KOPT-K1 (cell line): ENCODE results near the gene ATG5.

ENCODE experiments used
- H3K27ac ChIP-seq: fragments of 200-600 bp; sonication (generic); 2 replicates; pipeline ENCODE4 v1.5.1; 2016; ENCODE audit warnings: antibody characterized with exemption, mild to moderate bottlenecking, low read depth, low read length; ENCODE audit not compliant: poor library complexity, severe bottlenecking
- H3K36me3 ChIP-seq: fragments of 200-600 bp; sonication (generic); 2 replicates; pipeline ENCODE4 v1.5.1; 2017; ENCODE audit warnings: antibody characterized with exemption, mild to moderate bottlenecking, low read length, moderate library complexity; ENCODE audit not compliant: insufficient read depth
- H3K9me3 ChIP-seq: fragments of 200-600 bp; sonication (generic); 2 replicates; pipeline ENCODE4 v1.5.1; 2017; ENCODE audit warnings: antibody characterized with exemption, low read length, mild to moderate bottlenecking; ENCODE audit not compliant: insufficient read depth, poor library complexity, severe bottlenecking

Gene ATG5

DNA sequence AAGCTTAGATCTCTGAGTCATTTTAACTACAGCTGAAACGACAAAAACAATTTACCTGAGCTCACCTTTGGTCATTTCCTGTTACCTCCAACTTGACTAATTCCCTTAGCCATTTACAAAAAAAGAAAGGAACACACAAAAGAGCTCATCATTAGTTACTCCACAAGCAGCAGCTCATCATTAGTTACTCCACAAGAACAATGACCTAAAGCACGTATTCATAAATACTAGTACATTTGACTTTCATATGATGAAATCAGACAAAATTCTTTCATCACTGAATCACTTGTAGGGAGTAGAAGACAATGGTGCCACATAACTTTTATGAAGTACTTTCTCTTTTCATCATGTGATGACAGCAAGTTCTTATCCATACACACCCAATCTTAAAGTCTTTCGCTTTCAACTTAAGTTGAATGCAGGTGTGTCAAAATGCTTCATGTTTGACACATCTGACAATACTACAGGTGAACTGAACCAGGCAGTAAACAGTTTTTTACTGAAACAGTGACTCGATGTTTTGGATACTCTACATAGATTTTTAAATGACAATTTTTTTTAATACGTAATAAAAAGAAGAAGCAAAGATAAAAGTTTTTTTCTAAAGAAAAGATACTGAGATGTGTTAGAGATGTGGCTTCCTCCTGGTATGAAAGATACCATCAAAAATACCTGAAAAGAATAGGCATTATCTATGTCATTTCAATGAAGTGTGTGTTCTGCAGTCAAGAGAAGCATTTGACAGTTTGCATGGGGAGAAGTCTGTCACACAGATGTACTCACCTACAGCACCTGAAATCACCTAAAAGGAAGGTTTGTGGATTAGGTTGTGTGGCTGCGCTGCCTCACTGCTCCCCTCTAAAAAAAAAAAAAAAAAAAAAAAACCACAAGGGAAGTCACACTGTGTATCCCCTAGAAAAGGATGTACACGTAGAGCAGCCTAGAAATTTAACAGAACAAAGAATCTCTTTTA lies 130.3 kb downstream of the ATG5 start:
- H3K36me3 ChIP-seq, result peaks cover 12% of the 10 kb centered on the region
- peak overlapping the region; percentile 27 for H3K27ac ChIP-seq

DNA sequence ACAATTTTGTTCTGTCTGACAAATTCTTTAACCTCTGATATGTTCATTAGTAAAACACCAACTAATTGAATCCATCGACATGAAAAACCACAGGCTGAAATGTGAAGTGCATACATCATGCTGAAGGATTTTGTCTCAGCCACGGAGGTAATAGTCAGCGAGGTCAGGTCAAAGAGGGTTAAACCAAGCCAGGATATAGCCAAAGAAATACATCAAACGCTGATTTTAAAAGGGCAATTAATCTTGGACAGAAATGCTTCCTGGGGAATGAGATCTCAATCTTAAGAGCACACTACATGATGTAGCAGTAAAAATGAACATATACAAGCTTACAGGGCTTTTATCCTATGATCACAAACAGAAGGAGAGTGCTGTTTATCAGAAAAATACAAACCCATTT lies 132.7 kb downstream of the ATG5 start:
- Histone ChIP-seq H3K27ac (no peak overlapping the region), H3K36me3 (no peaks in the 10 kb centered on the region), H3K9me3 (no peaks in the 10 kb centered on the region)

More for the DNA sequence above, 130.3 kb downstream of the ATG5 start:
- no peaks in the 10 kb centered on the region for H3K9me3 ChIP-seq

DNA sequence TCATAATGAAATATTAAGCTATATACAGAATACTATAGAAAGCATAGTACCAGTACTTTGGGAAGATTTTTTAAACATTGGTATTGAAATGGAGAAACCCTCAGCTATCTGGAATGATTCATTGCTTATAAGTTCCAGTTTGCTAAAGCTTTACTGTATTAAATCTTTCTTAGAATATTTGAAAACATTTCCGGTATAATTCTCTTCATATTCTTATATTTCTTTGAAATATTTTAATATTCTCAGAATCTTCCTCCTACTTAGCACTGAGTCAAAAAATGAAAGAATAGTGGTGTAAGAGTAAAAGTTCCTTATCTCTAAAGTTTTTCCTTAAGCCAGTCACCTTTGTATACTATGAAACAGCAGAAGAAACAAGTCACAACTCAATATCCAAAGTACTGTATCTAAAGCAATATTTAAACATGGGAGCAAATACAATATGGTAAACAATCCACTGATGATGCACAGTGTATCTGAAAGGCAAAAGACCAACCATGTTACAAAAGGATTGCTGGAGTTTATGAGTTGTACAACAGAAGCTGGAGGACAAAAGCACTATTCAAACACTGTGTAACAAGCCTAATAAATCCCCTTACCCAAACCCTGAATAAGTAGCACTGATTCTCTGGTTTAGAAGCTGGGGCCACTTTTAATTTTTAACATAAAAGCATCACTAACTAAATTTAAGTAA lies 137.3 kb downstream of the ATG5 start:
- Histone ChIP-seq H3K27ac (no peak overlapping the region), H3K36me3 (peaks cover 11% of the 10 kb centered on the region), H3K9me3 (no peaks in the 10 kb centered on the region)

DNA sequence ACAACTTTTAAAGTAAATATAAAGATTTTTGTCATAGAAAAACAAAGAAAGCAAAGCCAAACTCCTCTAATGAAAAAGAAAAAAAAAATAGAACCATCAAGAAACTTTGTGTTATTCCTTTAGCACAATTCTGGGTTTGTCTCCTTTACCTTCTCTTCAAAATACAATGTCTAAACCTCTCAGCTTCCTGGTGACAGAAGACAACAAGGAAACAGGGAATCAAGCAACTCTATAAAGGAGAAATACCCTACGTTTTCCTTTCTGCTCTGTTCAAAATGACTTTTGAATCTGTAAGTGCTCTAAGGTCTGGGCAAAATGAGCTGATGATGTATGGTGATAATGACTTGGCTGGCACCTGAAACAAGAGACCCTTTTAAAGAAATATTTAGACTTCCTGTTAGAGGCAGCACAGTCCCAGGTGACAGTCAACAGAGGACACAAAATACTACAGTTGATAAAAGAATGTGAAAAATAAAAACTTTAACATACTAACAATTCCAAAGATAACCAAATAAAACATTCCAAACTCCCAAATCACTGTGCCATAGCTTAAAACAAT lies 138.1 kb downstream of the ATG5 start:
- H3K9me3 ChIP-seq, result no peaks in the 10 kb centered on the region
- peaks cover 11% of the 10 kb centered on the region for H3K36me3 ChIP-seq
- peak overlapping the region; percentile 25 for H3K27ac ChIP-seq

DNA sequence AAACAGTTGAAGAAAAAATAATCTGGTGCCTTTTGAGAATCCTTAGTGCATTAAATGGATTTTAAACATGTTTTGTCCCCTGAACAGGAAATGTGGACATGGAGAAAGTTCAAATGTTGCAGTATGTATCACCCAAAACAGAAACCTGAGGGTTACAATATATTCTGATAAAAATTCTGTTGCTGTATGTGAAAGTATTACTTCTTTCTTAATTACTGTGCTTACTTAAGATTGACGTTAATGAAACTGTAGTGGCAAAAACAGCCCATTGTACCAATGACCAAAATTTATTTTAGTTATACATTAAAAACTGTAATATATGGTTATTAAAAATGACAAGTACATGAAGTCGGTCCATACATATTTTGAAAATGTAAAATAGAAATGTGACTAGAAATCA lies 138.8 kb downstream of the ATG5 start:
- peaks cover 11% of the 10 kb centered on the region for H3K36me3 ChIP-seq
- H3K9me3 ChIP-seq, result no peaks in the 10 kb centered on the region
- no peak overlapping the region for H3K27ac ChIP-seq

DNA sequence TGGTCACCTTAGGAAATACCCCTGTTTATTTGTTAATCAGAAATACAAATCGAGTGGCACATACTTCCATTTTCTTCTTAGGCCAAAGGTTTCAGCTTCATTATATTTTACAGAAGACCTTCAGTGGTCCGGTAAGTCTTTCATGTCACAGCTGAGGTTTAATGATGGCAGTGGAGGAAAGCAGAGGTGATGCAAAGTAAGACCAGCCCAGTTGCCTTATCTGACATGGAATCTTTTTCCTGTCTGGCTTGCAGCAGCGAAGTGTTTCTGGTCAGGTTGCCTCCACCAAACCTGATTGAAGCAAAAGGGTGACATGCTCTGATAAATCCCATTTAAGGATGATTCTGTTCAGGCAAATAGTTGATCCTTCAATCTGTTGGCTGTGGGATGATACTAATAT lies 139.4 kb downstream of the ATG5 start:
- H3K27ac ChIP-seq, result no peak overlapping the region
- H3K36me3 ChIP-seq, result peaks cover 11% of the 10 kb centered on the region
- no peaks in the 10 kb centered on the region for H3K9me3 ChIP-seq

DNA sequence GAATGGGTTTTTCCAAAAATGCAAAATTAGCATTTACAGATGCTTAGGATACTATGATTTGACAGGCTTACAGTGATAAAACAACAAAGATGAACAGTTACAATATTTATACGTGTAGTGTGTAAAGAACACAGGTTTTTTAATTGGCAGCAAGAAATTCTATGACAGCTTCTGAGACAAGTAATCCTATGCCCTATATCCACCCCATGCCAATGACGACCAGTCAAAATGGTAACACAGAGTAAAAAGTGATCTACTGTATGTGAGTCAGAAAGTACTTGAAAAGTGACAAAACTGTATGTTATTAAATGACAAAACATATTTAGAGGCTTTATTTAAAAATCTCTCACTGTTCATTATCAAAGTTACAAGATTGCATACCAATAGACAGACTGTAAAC lies 139.9 kb downstream of the ATG5 start:
- Histone ChIP-seq H3K27ac (no peak overlapping the region), H3K9me3 (no peaks in the 10 kb centered on the region), H3K36me3 (peaks cover 11% of the 10 kb centered on the region)

DNA sequence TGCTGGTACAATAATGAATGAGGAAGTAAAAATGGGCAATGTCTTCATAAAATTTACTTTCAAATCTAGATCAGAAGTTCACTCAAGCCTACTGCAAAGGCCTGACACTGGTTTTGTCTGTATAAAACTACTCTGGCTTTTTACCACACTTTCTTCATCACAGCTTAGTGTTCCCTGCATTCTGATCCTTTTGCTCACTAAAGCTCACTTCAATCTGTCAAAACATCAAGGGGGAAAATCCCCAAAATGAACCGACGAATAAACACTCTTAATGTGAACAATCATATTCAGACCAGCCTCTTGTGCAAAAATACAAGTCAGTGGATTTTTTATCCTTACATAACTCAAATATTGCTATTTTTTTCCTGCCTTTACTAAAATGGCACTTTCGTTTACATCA lies 140.9 kb downstream of the ATG5 start:
- H3K9me3 ChIP-seq, result no peaks in the 10 kb centered on the region
- peaks cover 11% of the 10 kb centered on the region for H3K36me3 ChIP-seq

DNA sequence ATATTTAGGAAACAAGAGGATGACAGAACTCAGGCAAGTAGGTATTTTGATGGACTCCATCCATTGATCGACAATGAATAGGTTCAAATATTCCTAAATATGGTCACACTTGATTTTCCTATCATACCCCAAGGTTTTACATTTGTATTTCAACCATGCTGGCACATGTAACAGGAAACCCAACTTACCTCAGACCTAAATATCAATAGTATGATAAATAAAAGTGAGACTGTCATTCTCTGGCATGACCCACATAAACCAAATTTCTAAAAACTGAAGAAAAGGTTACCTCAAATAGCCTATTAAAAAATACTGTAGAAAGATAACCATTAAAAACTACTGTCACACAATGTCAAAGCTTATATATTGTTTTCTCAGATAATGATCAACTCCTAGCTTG lies 142.1 kb downstream of the ATG5 start:
- H3K9me3 ChIP-seq, result no peaks in the 10 kb centered on the region
- peaks cover 11% of the 10 kb centered on the region for H3K36me3 ChIP-seq
- no peak overlapping the region for H3K27ac ChIP-seq

More for the DNA sequence above, 140.9 kb downstream of the ATG5 start:
- no peak overlapping the region for H3K27ac ChIP-seq

DNA sequence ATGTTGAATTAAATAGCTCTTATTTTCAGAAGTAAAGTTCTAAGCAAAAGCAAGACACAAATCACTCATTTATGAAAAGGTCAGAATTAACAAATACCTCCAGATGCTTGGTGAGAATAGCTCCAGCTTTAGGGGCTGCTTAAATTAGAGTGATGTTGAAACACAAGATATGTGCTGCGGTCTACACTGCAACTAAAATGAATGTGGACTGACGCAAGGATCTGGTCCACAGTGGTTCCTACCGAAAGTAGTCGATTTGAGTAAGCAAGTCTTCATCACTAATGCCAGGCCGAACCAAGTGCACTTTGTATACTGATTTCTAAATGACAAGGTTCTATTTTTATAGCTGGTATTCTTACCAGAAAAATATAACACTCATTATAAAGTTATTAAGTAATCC lies 143.1 kb downstream of the ATG5 start:
- H3K9me3 ChIP-seq, result no peaks in the 10 kb centered on the region
- H3K27ac ChIP-seq, result no peak overlapping the region
- H3K36me3 ChIP-seq, result peaks cover 11% of the 10 kb centered on the region

DNA sequence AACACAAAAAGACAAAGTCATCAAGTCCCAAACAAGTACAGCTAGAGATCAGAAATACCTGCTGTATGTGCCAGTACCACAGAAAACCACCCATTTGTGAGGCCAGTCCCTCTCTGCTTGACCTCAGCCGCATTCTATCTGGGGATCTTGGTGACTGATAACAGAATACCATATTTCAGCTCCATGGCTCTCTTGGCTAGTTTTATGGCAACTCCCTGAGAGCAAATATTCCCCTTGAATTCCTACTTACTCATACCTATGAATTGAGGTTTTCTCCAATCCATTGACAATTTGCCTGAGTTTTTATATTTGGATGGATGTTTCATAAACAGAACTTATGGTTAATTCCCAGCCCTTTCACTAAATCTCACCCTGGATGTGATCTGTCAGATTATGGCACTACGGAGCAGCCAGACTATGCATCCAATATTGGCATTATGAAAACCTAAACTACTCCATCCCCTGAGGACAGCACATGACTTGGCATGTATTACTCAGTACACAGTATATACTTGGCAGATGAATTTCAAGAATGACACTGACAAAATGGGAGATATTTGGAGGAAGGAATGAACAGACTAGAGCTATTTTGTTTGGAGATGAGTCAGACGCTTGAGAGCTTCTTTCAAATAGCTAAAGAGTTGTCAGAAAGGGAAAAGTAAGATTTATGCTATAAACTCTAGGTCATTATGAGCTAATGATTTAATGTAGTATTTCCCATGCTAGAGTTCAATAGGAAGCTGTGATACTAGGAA lies 143.7 kb downstream of the ATG5 start:
- peaks cover 11% of the 10 kb centered on the region for H3K36me3 ChIP-seq
- H3K9me3 ChIP-seq, result no peaks in the 10 kb centered on the region
- H3K27ac ChIP-seq, result no peak overlapping the region

DNA sequence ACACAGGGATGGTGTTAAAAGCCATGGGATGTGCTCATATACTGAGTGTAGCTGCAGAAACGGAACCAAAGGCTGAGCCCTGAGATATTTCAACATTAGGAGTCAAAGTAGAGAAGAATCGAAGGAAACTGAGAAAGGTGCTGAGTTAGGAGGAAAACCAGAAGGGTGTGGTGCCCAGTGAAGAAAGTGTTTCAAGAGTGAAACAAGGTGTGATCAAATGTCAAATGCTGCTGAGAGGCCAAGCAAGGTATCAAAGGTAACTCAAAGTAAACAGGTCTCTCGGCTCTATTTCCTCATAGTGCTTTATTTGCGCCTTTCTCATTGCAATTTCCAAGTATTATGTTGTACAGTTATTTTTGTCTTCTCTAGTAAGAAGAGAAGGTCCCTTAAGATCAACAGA lies 145.4 kb downstream of the ATG5 start:
- Histone ChIP-seq H3K9me3 (no peaks in the 10 kb centered on the region), H3K27ac (no peak overlapping the region), H3K36me3 (no peaks in the 10 kb centered on the region)

DNA sequence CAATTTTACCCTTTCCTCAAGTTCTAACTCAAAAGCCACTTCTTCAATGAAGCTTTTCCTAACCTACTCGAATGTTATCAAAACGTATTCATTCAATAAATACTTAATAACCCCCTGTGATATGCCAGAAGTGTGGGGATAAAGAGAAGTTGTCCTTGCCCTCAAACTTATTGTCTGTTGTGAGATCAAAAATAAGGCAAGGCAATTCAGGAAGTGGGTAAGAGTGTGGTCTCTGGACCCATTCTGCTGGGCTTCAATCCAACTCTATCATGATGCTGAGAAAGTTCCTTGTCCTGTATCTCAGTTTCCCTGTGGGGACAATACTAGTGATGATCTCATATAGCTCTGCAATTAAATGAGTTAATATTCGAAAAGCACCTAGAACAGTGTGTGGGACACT lies 146.7 kb downstream of the ATG5 start:
- H3K9me3 ChIP-seq, result no peaks in the 10 kb centered on the region
- H3K36me3 ChIP-seq, result no peaks in the 10 kb centered on the region
- H3K27ac ChIP-seq, result no peak overlapping the region

DNA sequence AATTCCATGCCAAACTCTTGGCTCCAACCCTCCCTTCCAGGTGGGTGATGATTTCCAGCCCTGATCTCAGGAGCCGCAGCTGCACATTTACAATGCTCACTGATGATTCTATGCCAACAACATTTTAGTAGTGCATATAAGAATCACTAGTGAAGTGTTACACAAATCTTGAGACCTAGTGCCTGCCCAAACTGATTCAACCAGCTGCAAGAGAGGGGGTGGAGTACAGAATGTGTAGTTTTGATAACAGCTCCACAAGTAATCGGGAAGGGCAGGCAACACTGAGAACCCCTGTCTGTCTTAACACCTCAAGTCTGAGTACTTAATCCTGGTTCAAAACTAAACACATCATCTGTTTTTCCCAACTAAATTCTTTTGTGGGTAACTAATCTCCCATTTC lies 147.8 kb downstream of the ATG5 start:
- H3K9me3 ChIP-seq, result no peaks in the 10 kb centered on the region
- no peaks in the 10 kb centered on the region for H3K36me3 ChIP-seq
- H3K27ac ChIP-seq, result no peak overlapping the region
